Chondrocyte (in vitro differentiated cells): ENCODE measurements around the gene PTGFRN. TPM values are rescaled to one million over a fixed set of nuclear protein-coding genes. Genes with fewer than 3 reads are reported as not detected.

Experiments used
- DNase-seq: peaks from one replicate; pipeline ENCODE4 v3.0.0; 2021; ENCODE audit warnings: mixed read lengths, low spot score
- H3K27ac Mint-ChIP-seq: one replicate; pipeline ENCODE4 v1.8.0; 2021; ENCODE audit warnings: mild to moderate bottlenecking, moderate library complexity, mixed read lengths; ENCODE audit not compliant: unreplicated experiment
- H3K27me3 Mint-ChIP-seq: 2 replicates; pipeline ENCODE4 v1.8.0; 2021; ENCODE audit warnings: low read depth, mixed read lengths
- H3K36me3 Mint-ChIP-seq: 2 replicates; pipeline ENCODE4 v1.8.0; 2021; ENCODE audit warnings: low read depth, mixed read lengths
- H3K4me1 Mint-ChIP-seq: 2 replicates; pipeline ENCODE4 v1.8.0; 2021; ENCODE audit warnings: low read depth, mild to moderate bottlenecking, mixed read lengths
- H3K4me3 Mint-ChIP-seq: one replicate; pipeline ENCODE4 v1.8.0; 2021; ENCODE audit warnings: mild to moderate bottlenecking, moderate library complexity, mixed read lengths; ENCODE audit not compliant: unreplicated experiment
- H3K9me3 Mint-ChIP-seq: 2 replicates; pipeline ENCODE4 v1.8.0; 2021; ENCODE audit warnings: low read depth, mixed read lengths
- CTCF ChIP-seq: fragments of 200-600 bp; sonication (generic); IDR thresholded peaks from 2 replicates; pipeline ENCODE4 v1.5.0; 2021; ENCODE audit warnings: antibody characterized with exemption, mild to moderate bottlenecking, moderate library complexity
- total RNA-seq: library from RNA; stranded (reverse); gene quantifications from 3 replicates; pipeline ENCODE4 v1.2.1, GENCODE V29; 2021

The PTGFRN gene
- total RNA-seq, 1 donor from 2014 or later: 117 TPM

- no peak overlapping the region for H3K27ac Mint-ChIP-seq
- no peaks in the 10 kb centered on the region for H3K9me3 Mint-ChIP-seq
- peaks cover 9% of the 10 kb centered on the region for H3K36me3 Mint-ChIP-seq
- TF ChIP-seq CTCF: no peak
- H3K4me3 Mint-ChIP-seq: no peak overlapping the region
- no peak for DNase-seq
- H3K27me3 Mint-ChIP-seq: no peaks in the 10 kb centered on the region
- peaks cover 5% of the 10 kb centered on the region for H3K4me1 Mint-ChIP-seq
Observed at GRCh38 chr1:116962987-116963639, 53.4 kb downstream of the PTGFRN start.

GRCh38 chr1:116966791-116967190 lies 57.1 kb downstream of the PTGFRN start:
- no peak for TF ChIP-seq CTCF
- H3K4me1 Mint-ChIP-seq: peaks cover 9% of the 10 kb centered on the region
- H3K4me3 Mint-ChIP-seq: no peak overlapping the region
- peaks cover 6% of the 10 kb centered on the region for H3K9me3 Mint-ChIP-seq
- H3K27me3 Mint-ChIP-seq: no peaks in the 10 kb centered on the region
- DNase-seq: no peak
- peaks cover 9% of the 10 kb centered on the region for H3K36me3 Mint-ChIP-seq
- H3K27ac Mint-ChIP-seq: no peak overlapping the region

GRCh38 chr1:116968724-116969123 lies 59.0 kb downstream of the PTGFRN start:
- no peak overlapping the region for H3K27ac Mint-ChIP-seq
- TF ChIP-seq CTCF: no peak
- DNase-seq: no peak
- no peaks in the 10 kb centered on the region for H3K27me3 Mint-ChIP-seq
- H3K36me3 Mint-ChIP-seq: peaks cover 9% of the 10 kb centered on the region
- no peak overlapping the region for H3K4me3 Mint-ChIP-seq
- peaks cover 6% of the 10 kb centered on the region for H3K9me3 Mint-ChIP-seq
- peaks cover 28% of the 10 kb centered on the region for H3K4me1 Mint-ChIP-seq

GRCh38 chr1:116971258-116971860 lies 61.6 kb downstream of the PTGFRN start:
- no peak for DNase-seq
- H3K27me3 Mint-ChIP-seq: no peaks in the 10 kb centered on the region
- TF ChIP-seq CTCF: peak; percentile 7
- peak overlapping the region; percentile 89 for H3K27ac Mint-ChIP-seq
- peaks cover 34% of the 10 kb centered on the region for H3K4me1 Mint-ChIP-seq
- H3K36me3 Mint-ChIP-seq: peaks cover 12% of the 10 kb centered on the region
- no peak overlapping the region for H3K4me3 Mint-ChIP-seq
- peaks cover 14% of the 10 kb centered on the region for H3K9me3 Mint-ChIP-seq

GRCh38 chr1:116971965-116972673 lies 62.4 kb downstream of the PTGFRN start:
- Mint-ChIP-seq H3K9me3 (peaks cover 16% of the 10 kb centered on the region), H3K27ac (peak overlapping the region; percentile 89), H3K4me3 (no peak overlapping the region), H3K36me3 (peaks cover 12% of the 10 kb centered on the region), H3K27me3 (no peaks in the 10 kb centered on the region), H3K4me1 (peaks cover 34% of the 10 kb centered on the region)
- DNase-seq: no peak
- TF ChIP-seq CTCF: peak; percentile 2
